GM12874 (cell line): ENCODE data around the gene SND1.

ENCODE experiments used
- CTCF ChIP-seq: IDR thresholded peaks from 2 replicates; pipeline ENCODE4 v1.5.1; 2011; ENCODE audit warnings: low read depth, mild to moderate bottlenecking, control low read depth, low read length, moderate library complexity; ENCODE audit not compliant: insufficient read depth

SND1 gene

DNA sequence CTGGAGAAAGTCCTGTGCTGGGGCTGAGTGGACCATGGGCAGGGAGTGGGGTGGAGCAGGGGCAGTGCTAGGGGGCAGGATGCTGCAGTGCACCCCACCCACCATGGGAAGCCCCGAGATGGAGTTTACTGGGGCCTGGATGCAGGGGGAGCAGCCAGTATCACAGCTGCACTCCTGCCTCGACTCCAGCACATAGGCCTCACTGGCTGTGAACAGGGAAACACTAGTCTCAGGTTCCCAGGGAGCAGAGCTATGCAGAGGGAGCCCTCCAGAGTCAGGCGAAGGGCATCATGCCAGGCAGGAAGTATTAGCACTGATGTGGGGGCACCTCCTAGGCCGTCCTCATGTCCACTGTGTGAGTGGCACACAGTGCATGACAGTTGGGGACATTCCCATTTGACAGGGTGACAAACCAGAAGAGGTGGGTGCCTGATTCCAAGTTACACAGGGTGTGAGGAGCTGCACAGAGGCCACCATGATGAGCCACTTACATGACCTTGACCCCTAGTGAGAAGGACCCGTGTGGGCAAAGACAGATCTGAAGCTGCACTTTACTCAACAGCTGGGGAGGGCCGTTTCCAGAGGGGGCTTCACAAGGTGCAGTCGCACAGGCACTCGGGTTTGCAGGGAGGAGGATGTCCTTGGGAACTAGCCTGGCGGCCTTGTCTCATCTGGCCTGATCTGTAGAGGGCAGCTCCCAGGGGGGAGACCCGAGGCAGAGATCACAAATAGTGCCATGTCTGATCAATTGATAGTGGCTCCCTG is 449.1 kb downstream of the SND1 start:
- TF ChIP-seq CTCF, result no peak

DNA sequence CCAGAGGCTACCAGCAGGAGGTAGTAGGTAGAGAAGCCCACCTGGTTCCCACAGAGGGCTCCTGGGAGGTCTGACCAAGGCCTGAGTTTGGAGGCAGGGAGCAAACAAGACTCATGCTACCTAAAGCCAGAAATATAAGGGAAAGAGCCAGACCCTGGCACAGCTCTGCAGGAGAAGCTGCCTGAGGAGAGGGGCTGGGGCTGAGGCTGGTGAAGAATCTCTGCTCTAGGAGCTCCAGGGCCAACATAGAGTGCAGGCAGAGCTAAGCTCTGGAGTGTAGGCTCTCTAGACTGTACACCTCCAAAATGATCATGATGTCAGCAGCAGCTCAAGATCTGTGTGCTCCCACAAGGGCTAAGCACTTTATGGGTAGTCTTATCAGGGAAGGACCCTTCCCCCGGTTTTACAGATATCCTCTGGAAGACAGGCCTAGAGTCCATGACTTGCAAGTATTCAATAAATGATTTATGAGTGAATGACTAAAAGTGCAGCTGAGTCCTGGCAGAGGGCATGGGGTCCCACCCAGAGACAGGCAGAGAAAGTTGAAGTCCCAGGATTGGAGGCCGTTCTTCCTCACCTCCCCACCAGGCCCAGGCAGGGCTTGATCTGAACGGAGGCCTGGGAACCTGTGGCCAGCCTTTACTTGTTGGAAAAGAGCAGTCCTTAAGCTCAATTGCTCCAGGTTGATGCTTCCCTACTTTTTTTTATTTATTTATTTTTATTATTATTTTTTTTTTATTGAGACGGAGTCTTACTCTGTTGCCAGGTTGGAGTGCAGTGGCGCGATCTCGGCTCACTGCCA is 450.7 kb downstream of the SND1 start:
- no peak for TF ChIP-seq CTCF

GRCh38 chr7:128103498-128104107 is 451.6 kb downstream of the SND1 start:
- no peak for TF ChIP-seq CTCF

DNA sequence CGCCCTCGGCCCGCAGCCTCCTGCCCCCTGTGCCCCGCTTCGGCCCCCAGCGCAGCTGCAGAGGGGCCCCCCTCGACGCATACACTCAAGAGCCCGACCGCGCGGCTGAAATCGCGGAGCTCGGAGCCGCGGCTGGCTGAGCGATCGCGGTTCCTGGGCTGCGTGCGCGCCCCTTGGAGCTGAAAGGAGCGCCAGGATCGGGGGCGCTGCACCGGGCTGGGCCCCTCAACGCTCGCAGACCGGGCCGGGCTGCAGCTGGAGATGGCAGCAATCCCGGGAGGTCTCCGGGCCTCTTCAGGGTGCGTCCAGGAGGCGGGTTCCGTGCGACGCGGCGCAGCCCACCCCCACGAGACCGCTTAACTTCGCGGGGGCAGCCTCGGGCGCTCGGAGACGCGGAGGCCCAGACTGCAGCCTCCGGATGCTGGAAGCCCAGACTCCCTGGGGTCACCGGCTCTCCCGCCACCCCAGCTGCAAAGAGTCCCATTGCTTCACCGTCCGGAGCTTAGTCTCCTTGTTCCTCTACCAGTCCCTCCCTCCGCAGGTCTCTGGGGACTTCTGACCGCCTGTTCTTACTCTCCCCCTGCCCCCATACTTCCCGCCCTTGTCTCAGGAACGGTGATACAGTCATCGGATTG is 452.2 kb downstream of the SND1 start:
- TF ChIP-seq CTCF, result no peak

DNA sequence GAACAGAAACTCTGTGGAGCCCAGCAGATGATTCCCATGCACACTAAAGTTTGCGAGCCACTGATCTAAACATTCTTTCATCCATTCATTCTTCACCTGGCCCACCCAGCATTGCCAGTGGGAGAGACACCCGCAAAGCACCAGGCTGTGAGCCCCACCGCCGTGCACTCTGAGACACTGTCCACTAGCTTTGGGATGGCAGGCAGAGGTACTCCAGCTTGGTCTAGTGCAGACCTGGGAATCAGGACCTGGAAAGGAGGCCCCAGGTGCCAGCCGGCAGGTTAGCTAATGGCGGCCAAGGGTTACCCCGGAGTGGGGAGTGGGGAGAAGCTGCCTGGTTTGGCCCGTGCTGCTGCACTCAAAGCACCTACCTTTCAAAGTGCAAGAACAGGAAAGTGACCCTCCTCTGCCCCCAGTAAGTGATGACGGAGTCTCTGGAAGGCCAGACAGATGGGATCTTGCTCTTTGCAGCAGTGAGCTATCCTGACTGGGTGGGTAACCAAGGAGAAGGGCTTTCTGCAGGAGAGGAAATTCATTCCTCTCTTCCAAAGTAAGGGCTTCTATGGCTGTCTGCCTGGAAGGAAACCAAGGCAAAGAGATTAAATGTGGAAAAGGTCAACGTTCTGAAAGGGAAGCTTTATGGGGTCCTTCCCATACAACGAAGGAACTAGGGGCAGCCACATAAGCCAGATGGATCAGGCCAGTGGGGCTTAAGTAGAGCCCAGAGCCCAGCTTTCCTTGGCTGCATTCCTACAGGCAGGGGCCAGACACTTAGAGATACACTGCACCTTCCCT is 453.4 kb downstream of the SND1 start:
- no peak for TF ChIP-seq CTCF

DNA sequence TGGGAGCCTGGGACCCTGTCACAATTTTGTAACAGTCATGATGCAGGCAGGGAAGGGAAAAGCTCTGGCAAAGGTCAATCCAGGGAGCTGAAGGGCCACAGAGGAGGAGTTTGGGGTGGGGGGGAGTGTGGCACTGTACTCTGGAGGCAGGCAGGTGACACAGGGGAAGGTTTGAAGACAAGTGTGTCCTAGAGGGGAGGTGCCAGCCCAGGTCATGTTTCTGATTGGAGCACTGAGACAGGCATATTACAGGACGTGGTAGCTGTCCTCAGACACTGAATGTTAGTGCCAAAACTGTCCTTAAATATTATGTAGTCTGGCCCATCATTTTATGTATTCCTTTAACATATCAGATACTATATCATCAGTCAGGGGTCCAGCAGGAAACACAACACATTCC is 454.8 kb downstream of the SND1 start:
- no peak for TF ChIP-seq CTCF
